Measurements from ENCODE around the gene AMPD3. TPM values are rescaled to one million over a fixed set of nuclear protein-coding genes. Genes with fewer than 3 reads are reported as not detected.

Gene AMPD3
- polyA plus RNA-seq, 1 experiment, result 11.1 TPM

- Histone ChIP-seq H3K27me3 (ENCODE audit: control insufficient read depth, insufficient read depth, low read length) (no peaks in the 10 kb centered on the region), H3K4me3 (ENCODE audit: low read depth, low read length) (no peak overlapping the region), H3K36me3 (ENCODE audit: control insufficient read depth, insufficient read depth, low read length) (no peaks in the 10 kb centered on the region)
- peak; percentile 43 for DNase-seq (ENCODE audit: low read depth)
- TF ChIP-seq CTCF (IDR thresholded peaks at IDR 0.05; ENCODE audit: insufficient read depth, low read depth, low read length), result no peak
- POLR2A ChIA-PET, result no interaction called here
- CTCF ChIA-PET, result interaction anchor here (1.0 kb wide), 1 partner anchor 10 kb away, joined by 3 read pairs; the partner anchor contains the start of gene RNF141
These were observed 95.6 kb downstream of the AMPD3 start for GRCh38 chr11:10550503-10551289.

DNA sequence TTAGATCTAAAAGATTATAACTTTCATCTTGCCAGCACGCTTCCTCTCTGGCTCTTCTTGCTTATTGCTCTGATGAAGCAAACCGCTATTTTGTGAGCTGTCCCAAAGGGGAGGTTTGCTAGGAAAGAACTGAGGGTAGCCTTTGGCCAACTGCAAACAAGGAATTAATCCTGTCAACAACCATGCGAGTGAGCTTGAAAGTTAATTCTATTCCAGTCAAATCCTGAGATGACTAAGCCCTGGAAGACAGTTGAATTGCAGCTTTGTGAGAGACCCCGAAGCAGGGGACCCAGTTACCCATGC lies 96.2 kb downstream of the AMPD3 start:
- H3K27me3 ChIP-seq (ENCODE audit: control insufficient read depth, insufficient read depth, low read length), result no peaks in the 10 kb centered on the region
- POLR2A ChIA-PET, result no interaction called here
- no peaks in the 10 kb centered on the region for H3K36me3 ChIP-seq (ENCODE audit: control insufficient read depth, insufficient read depth, low read length)
- no peak for TF ChIP-seq CTCF (IDR thresholded peaks at IDR 0.05; ENCODE audit: insufficient read depth, low read depth, low read length)
- no peak overlapping the region for H3K4me3 ChIP-seq (ENCODE audit: low read depth, low read length)
- CTCF ChIA-PET, result interaction anchor here (0.8 to 1.1 kb wide), 2 partner anchors 13 to 178 kb away, joined by 3 read pairs; no protein-coding TSS in a partner anchor
- DNase-seq (ENCODE audit: low read depth), result no peak

- no peak for TF ChIP-seq CTCF (IDR thresholded peaks at IDR 0.05; ENCODE audit: insufficient read depth, low read depth, low read length)
- H3K4me3 ChIP-seq (ENCODE audit: low read depth, low read length), result no peak overlapping the region
- DNase-seq (ENCODE audit: low read depth), result no peak
- ChIA-PET CTCF (interaction anchor here (0.8 to 2.6 kb wide), 3 partner anchors 11 to 178 kb away, joined by 3 to 12 read pairs (median 3); partner anchors contain the start of gene RNF141), POLR2A (interaction anchor here (0.5 kb wide), 1 partner anchor 247 kb away, joined by 8 read pairs; the partner anchor contains the start of gene ADM)
- H3K27me3 ChIP-seq (ENCODE audit: control insufficient read depth, insufficient read depth, low read length), result no peaks in the 10 kb centered on the region
- no peaks in the 10 kb centered on the region for H3K36me3 ChIP-seq (ENCODE audit: control insufficient read depth, insufficient read depth, low read length)
These were observed 96.8 kb downstream of the AMPD3 start for GRCh38 chr11:10551845-10552352.

- POLR2A ChIA-PET, result no interaction called here
These were observed 101.5 kb downstream of the AMPD3 start for GRCh38 chr11:10556590-10556989.

More at GRCh38 chr11:10556590-10556989, 101.5 kb downstream of the AMPD3 start:
- TF ChIP-seq CTCF (IDR thresholded peaks at IDR 0.05; ENCODE audit: insufficient read depth, low read depth, low read length), result no peak
- Histone ChIP-seq H3K4me3 (ENCODE audit: low read depth, low read length) (no peak overlapping the region), H3K27me3 (ENCODE audit: control insufficient read depth, insufficient read depth, low read length) (no peaks in the 10 kb centered on the region), H3K36me3 (ENCODE audit: control insufficient read depth, insufficient read depth, low read length) (no peaks in the 10 kb centered on the region)
- no peak for DNase-seq (ENCODE audit: low read depth)
- CTCF ChIA-PET, result interaction anchor here (0.9 to 1.4 kb wide), 3 partner anchors 9 to 38 kb away, joined by 3 to 5 read pairs (median 4); partner anchors contain the start of gene RNF141

Other genes starting within 250 kb of the AMPD3 start
- gene SBF2, start 161.0 kb upstream of the AMPD3 start, polyA plus RNA-seq (2011; rRNA removed), result 33.8 and 41.2 TPM in 2 replicates
- gene ADM, start 150.2 kb upstream of the AMPD3 start, polyA plus RNA-seq (2011; rRNA removed), result 453 and 569 TPM in 2 replicates
- gene RNF141, start 85.9 kb downstream of the AMPD3 start, polyA plus RNA-seq (2011; rRNA removed), result 12.1 and 27.5 TPM in 2 replicates
- gene LYVE1, start 113.4 kb downstream of the AMPD3 start, polyA plus RNA-seq (2011; rRNA removed), result 0.15 and 0.59 TPM in 2 replicates
- 76.5 and 82.4 TPM in 2 replicates for gene IRAG1, start 238.5 kb downstream of the AMPD3 start, polyA plus RNA-seq (2011; rRNA removed)